ENCODE measurements around the gene SNX25. TPM values are rescaled to one million over a fixed set of nuclear protein-coding genes. Genes with fewer than 3 reads are reported as not detected.
A peak's percentile ranks its signal among the peaks of the same experiment; 100 is the strongest.
"Not testable (repeated sequence)": the region's sequence is repeated elsewhere in the genome, so short reads cannot be mapped to it uniquely, and the experiment has no call there.

The SNX25 gene
- polyA plus RNA-seq, 1 experiment = 12.6 TPM

DNA sequence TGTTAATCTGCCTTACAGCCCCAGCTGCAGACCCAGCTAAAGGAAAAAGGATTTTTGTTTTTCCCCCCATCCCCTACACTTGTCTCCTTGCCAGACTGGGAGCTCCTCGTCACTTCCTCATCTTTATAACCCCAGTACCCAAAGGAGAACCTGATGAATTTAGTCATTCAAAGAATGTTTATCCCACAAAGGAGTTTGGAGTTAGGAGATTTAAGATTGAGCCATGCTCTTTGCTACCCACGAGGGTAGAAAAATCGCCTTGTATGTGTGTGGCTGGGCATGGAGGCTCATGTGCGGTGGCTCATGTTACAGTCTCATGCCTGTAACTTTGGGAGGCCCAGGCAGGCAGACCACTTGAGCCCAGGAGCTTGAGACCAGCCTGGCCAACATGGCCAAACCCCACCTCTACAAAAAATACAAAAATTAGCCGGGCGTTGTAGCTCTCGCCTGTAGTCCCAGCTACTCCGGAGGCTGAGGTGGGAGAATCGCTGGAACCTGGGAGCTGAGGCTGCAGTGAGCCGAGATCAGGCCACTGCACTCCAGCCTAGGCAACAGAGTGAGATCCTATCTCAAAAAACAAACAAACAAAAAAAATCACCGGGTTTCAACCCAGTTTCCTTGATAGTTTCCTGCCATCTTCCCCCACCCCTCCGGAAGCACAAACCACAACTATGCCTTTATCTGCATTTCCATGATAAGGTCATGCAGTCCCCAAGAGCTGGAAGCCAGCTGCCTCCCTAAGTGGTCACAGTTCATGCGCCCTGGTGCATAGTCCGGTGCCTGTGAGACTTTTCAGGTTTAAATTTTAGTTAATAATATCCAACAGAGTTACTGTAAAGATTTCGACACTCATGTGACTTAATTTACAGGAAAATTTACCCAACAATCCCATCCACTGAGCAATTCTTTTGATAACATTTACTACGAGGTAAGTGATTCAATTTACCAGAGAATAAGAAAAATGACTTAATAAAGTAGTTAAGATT lies 7.1 kb upstream of the SNX25 start:
- DNase-seq (ENCODE audit: low read depth, low spot score) = no peak
- Histone ChIP-seq H3K27ac (ENCODE audit: low read depth, low read length) (peak overlapping the region; percentile 58), H3K9me3 (ENCODE audit: control insufficient read depth, insufficient read depth, low read length) (no peaks in the 10 kb centered on the region), H3K27me3 (ENCODE audit: control insufficient read depth, insufficient read depth, low read length) (no peaks in the 10 kb centered on the region), H3K4me3 (ENCODE audit: low read depth, low read length) (peak overlapping the region; percentile 68)
- no peak for TF ChIP-seq CTCF (IDR thresholded peaks at IDR 0.05; ENCODE audit: low read depth, low read length)
- ChIA-PET POLR2A (no interaction called here), CTCF (interaction anchor here (0.5 to 8.1 kb wide), 2 partner anchors 18 to 935 kb away, joined by 3 to 66 read pairs; no protein-coding TSS in a partner anchor)

DNA sequence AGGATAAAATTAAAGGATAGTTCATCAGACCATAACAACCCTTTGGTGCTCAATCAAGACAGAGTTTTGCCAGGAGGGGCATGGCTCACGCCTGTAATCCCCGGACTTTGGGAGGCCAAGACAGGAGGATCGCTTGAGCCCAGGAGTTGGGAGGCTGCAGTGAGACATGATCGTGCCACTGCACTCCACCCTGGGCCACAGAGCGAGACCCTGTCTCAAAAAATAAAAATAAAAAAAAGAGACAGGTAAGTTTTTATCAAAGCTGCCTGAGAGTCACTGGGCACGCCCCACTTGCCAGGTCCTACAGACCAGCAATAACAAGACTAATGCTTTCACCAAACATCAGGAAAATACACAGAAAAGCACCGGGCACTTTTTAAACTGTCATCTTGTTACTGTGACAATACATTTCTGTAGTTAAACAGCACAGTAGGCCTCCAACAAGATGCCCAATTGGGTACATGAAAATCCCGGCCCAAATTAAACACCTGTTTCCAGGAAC lies 6.4 kb upstream of the SNX25 start:
- no peaks in the 10 kb centered on the region for H3K27me3 ChIP-seq (ENCODE audit: control insufficient read depth, insufficient read depth, low read length)
- DNase-seq (ENCODE audit: low read depth, low spot score) = no peak
- no peak for TF ChIP-seq CTCF (IDR thresholded peaks at IDR 0.05; ENCODE audit: low read depth, low read length)
- ChIA-PET CTCF (interaction anchor here (8.1 kb wide), 1 partner anchor 19 kb away, joined by 66 read pairs; no protein-coding TSS in a partner anchor), POLR2A (no interaction called here)
- H3K9me3 ChIP-seq (ENCODE audit: control insufficient read depth, insufficient read depth, low read length) = no peaks in the 10 kb centered on the region
- peak overlapping the region; percentile 47 for H3K27ac ChIP-seq (ENCODE audit: low read depth, low read length)
- peak overlapping the region; percentile 68 for H3K4me3 ChIP-seq (ENCODE audit: low read depth, low read length)

DNA sequence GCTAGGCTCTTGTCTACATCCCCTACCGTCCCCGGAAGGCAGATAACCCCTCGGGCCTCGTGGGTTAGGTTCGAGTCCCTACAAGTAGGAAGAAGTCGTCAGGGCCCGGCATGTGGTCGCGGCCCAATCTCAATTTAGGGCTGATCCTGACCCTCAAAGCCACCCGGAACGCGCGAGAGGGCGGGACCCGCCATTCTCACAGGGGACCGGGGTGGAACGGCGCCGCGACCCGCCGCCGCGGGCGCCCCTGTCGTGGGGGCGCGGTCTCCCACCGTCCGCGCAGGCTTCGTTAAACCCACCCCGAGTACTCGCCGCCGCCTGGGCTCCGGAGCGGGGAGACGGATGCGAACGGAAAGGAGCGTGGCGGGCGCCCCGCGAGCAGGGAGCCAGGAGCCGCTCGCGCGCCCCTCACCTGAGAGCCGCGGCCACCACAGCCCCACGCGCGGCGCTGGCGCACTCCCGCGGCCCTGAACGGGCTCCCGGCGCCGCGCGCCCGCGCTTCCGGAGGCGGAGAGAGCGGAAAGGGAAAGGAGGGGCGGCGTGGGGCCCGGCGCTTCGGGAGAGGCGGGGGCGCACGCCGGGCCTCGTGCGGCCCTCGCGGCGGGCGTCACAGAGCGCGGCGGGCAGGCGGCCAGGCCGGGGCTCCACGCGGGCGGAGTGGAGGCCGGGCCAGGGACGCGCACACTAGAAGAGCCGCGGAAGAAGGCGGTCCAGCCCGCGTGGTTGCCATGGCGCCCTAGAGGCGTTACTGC lies 5.7 kb upstream of the SNX25 start, which contains the start of gene CFAP97:
TSS of gene CFAP97 (minus strand) at position 515 of the 752 bp plus-strand sequence. CDS start 12,804 bp downstream, outside the sequence.
- no peak for TF ChIP-seq CTCF (IDR thresholded peaks at IDR 0.05; ENCODE audit: low read depth, low read length)
- peak within 1 kb of the TSS; percentile 47 for H3K27ac ChIP-seq (ENCODE audit: low read depth, low read length)
- ChIA-PET CTCF (interaction anchor here (8.1 kb wide), 1 partner anchor 19 kb away, joined by 66 read pairs; no protein-coding TSS in a partner anchor), POLR2A (no interaction called here)
- peak; percentile 77 for DNase-seq (ENCODE audit: low read depth, low spot score)
- H3K9me3 ChIP-seq (ENCODE audit: control insufficient read depth, insufficient read depth, low read length) = no peaks in the 10 kb centered on the region
- peak within 1 kb of the TSS; percentile 68 for H3K4me3 ChIP-seq (ENCODE audit: low read depth, low read length)
- H3K27me3 ChIP-seq (ENCODE audit: control insufficient read depth, insufficient read depth, low read length) = no peaks in the 10 kb centered on the region

DNA sequence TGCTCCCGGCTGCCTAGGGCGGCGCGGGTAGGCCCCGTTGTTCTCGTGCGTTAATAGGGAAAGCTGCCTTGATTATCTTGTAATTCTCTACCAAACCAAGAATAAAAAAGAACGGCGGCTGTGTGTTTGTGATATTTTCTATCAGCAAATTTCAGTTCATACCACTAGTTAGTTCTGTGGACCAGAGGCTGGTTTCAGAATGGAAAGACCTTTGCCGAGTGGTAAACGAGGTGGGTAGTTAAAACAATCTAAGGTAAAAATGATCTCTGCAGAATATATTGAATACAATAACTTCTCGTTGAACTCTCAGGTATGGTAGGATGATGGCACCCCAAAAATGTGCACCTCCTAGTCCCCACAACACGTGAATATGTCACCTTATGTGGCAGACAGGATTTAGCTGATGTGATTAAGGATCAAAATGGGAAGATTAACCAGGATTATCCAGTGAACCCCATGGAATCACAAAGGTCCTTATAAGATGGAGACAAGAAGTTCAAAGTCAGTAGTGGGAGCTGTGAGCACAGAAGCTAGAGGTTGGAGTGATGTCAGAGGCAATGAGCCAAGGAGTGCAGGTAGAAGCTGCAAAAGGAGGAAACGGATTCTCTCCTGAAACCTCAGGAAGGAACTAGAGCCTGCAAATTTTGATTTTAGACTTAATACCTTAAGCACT lies 5.0 kb upstream of the SNX25 start:
- no peaks in the 10 kb centered on the region for H3K27me3 ChIP-seq (ENCODE audit: control insufficient read depth, insufficient read depth, low read length)
- 0 out of 2 replicates have a peak, but pooled peaks have one; percentile 16 for TF ChIP-seq CTCF (IDR thresholded peaks at IDR 0.05; ENCODE audit: low read depth, low read length)
- POLR2A ChIA-PET = no interaction called here
- H3K27ac ChIP-seq (ENCODE audit: low read depth, low read length) = no peak overlapping the region
- DNase-seq (ENCODE audit: low read depth, low spot score) = no peak
- peak overlapping the region; percentile 68 for H3K4me3 ChIP-seq (ENCODE audit: low read depth, low read length)
- H3K9me3 ChIP-seq (ENCODE audit: control insufficient read depth, insufficient read depth, low read length) = no peaks in the 10 kb centered on the region
- CTCF ChIA-PET = interaction anchor here (0.6 kb wide), 1 partner anchor 16 kb away, joined by 3 read pairs; no protein-coding TSS in a partner anchor

DNA sequence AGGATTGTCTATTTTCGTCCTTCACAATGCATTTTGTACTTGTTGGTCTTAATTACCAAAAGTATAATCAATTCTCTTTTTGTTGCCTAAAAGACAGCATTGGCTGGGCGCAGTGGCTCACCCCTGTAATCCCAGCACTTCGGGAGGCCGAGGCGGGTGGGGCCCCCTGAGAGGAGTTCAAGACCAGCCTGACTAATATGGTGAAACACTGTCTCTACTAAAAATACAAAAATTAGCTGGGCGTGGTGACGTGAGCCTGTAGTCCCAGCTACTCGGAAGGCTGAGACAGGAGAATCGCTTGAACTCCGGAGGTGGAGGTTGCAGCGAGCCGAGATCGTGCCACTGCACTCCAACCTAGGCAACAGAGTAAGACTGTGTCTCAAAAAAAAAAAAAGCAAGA lies 4.3 kb upstream of the SNX25 start:
- H3K9me3 ChIP-seq (ENCODE audit: control insufficient read depth, insufficient read depth, low read length); H3K4me3 ChIP-seq (ENCODE audit: low read depth, low read length); POLR2A ChIA-PET; DNase-seq (ENCODE audit: low read depth, low spot score); H3K27ac ChIP-seq (ENCODE audit: low read depth, low read length); H3K27me3 ChIP-seq (ENCODE audit: control insufficient read depth, insufficient read depth, low read length): not testable (repeated sequence)
- CTCF ChIA-PET = interaction anchor here (0.6 kb wide), 1 partner anchor 15 kb away, joined by 3 read pairs; no protein-coding TSS in a partner anchor
